Transverse colon (tissue), 4 donors: Measurements from ENCODE around the gene BACE1. TPM values are rescaled to one million over a fixed set of nuclear protein-coding genes. Genes with fewer than 3 reads are reported as not detected.

Experiments
- DNase-seq: peaks from one replicate; pipeline ENCODE4 v3.0.0-alpha.2; 2019
- H3K27ac ChIP-seq, 4 donors: fragments of 200-600 bp; sonication (generic); 2 replicates each; pipeline ENCODE4 v1.5.1; 2016 to 2018; ENCODE audit warnings: inconsistent platforms in 4 of 4
- H3K27me3 ChIP-seq: fragments of 200-600 bp; sonication (generic); 2 replicates; pipeline ENCODE4 v1.5.1; 2017; ENCODE audit warnings: inconsistent platforms
- H3K36me3 ChIP-seq, 4 donors: fragments of 200-600 bp; sonication (generic); 2 replicates each; pipeline ENCODE4 v1.5.1; 2017 to 2019; ENCODE audit warnings: inconsistent platforms in 4 of 4
- H3K4me1 ChIP-seq, 4 donors: fragments of 200-600 bp; sonication (generic); 2 replicates each; pipeline ENCODE4 v1.5.1; 2017 to 2020; ENCODE audit warnings: inconsistent platforms in 4 of 4
- H3K4me3 ChIP-seq, 4 donors: fragments of 200-600 bp; sonication (generic); 1 replicate in 1 of 4; 2 replicates in 3 of 4; pipeline versions ENCODE4 v1.5.1 to v1.6.1; 2017 to 2019; ENCODE audit warnings: inconsistent platforms in 4 of 4
- H3K9me3 ChIP-seq, 2 donors: fragments of 200-600 bp; sonication (generic); 2 replicates each; pipeline ENCODE4 v1.5.1; 2017 to 2019; ENCODE audit warnings: inconsistent platforms in 2 of 2
- EP300 ChIP-seq: sonication (generic); formaldehyde crosslinking; IDR thresholded peaks from one replicate; pipeline ENCODE4 v1.6.1; 2017; ENCODE audit warnings: antibody characterized with exemption, low read depth
- POLR2A ChIP-seq: fragments of 450-650 bp; IDR thresholded peaks from one replicate; pipeline ENCODE4 v1.6.1; 2016; ENCODE audit warnings: antibody characterized with exemption, mild to moderate bottlenecking, moderate library complexity
- POLR2AphosphoS5 ChIP-seq, 3 donors: sonication (generic); formaldehyde crosslinking; IDR thresholded peaks; one replicate each; pipeline ENCODE4 v1.6.1; 2016; ENCODE audit warnings: antibody characterized with exemption in 3 of 3
- WGBS, 2 donors: methylation state at CpG; one replicate each; pipeline ENCODE4 v1.1.5; 2018; ENCODE audit warnings: low coverage in 1 of 2; 5-methylcytosine and 5-hydroxymethylcytosine counted together
- in situ Hi-C, 4 donors: fragments of 200-750 bp; cut with MboI; loops; one replicate each; pipeline versions ENCODE4 v1.15.0 to v1.15.1; 2017; ENCODE audit warnings: low sequenced_read_pairs in 3 of 4, low pct_ligation_motif_present in 1 of 4, low pct_unique_long_range_greater_than_20kb in 1 of 4
- intact Hi-C: fragments of 100-400 bp; cut with DNase I; formaldehyde crosslinking; loops from one replicate; pipeline ENCODE4 v1.15.1; 2023; ENCODE audit warnings: low total_unique reads
- total RNA-seq, 4 donors: library from RNA; depleted of rRNA; stranded (reverse); fragments of >200 nt; gene quantifications; one replicate each; pipeline ENCODE4 v1.1.0, GENCODE V29; 2016
- TF ChIP-seq, protein P1 (sequence below), 5 experiments: fragments of 200-600 bp in 3 of 5; fragments of 450-650 bp in 2 of 5; sonication (generic) in 3 of 5; IDR thresholded peaks; 1 replicate in 2 of 5; 2 replicates in 3 of 5; pipeline ENCODE4 v1.5.1; 2016 to 2017; ENCODE audit warnings: antibody characterized with exemption in 5 of 5, inconsistent platforms in 3 of 5, mild to moderate bottlenecking in 2 of 5, moderate library complexity in 1 of 5

BACE1 gene
- total RNA-seq, 4 donors from 2014 or later, result 6.0 to 6.7 (median 6.5) TPM

DNA sequence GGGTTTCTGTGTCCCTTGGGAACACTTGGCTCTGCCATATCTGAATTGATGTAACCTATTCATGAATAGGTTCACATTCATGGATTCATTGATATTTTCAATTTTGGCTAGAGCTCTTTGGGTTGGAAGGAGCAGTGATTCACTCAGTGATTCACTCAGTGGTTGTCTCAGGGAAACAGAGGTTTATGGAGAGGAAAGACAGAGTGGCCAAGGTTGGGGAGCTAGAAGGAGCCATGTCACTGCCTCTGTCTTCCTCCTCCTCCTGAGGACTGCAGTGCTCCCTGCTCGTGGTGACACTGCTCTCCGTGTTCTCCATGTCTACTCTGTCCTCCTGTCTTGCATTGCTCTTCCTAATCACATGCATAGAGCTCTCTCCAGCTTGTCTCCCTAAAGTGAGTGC lies 29.0 kb upstream of the BACE1 start:
- DNase-seq, result no peak
- TF ChIP-seq, protein P1, sequence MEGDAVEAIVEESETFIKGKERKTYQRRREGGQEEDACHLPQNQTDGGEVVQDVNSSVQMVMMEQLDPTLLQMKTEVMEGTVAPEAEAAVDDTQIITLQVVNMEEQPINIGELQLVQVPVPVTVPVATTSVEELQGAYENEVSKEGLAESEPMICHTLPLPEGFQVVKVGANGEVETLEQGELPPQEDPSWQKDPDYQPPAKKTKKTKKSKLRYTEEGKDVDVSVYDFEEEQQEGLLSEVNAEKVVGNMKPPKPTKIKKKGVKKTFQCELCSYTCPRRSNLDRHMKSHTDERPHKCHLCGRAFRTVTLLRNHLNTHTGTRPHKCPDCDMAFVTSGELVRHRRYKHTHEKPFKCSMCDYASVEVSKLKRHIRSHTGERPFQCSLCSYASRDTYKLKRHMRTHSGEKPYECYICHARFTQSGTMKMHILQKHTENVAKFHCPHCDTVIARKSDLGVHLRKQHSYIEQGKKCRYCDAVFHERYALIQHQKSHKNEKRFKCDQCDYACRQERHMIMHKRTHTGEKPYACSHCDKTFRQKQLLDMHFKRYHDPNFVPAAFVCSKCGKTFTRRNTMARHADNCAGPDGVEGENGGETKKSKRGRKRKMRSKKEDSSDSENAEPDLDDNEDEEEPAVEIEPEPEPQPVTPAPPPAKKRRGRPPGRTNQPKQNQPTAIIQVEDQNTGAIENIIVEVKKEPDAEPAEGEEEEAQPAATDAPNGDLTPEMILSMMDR (IDR thresholded peaks at IDR 0.05), result no peak
- TF ChIP-seq EP300, result no peak
- no peak for TF ChIP-seq POLR2AphosphoS5 (IDR thresholded peaks at IDR 0.05)
- no peak for TF ChIP-seq POLR2A
- Histone ChIP-seq H3K36me3 (peaks cover 0 to 24% (median 0%) of the 10 kb centered on the region in 4 donors), H3K27me3 (no peaks in the 10 kb centered on the region), H3K27ac (no peak overlapping the region), H3K4me1 (no peaks in the 10 kb centered on the region), H3K4me3 (no peak overlapping the region), H3K9me3 (no peaks in the 10 kb centered on the region)
- WGBS, 2 donors, result 84 to 100% methylated on average over 1 to 2 of the region's 2 CpGs
- in situ Hi-C loops, result no loop called here
- intact Hi-C loops, result no loop called here

DNA sequence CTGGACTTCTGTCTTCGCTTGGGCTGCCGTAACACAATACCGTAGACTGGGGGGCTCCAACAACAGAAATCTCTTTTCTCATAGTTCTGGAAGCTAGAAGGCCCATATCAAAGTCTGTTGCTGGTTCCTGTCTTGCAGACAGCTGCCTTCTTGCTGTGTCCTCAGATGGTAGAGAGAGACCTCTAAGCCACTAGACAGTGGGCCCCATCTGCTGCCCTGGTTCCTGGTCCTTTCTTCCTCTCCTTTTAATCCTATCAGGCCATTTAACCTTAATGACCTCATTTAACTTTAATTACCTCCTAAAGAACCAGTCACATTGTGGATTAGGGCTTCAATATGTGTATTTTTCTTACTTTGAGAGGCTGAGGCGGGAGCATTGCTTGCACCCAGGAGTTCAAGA lies 21.0 kb upstream of the BACE1 start:
- Histone ChIP-seq H3K27ac (no peak overlapping the region), H3K36me3 (no peaks in the 10 kb centered on the region), H3K4me1 (no peaks in the 10 kb centered on the region), H3K4me3 (no peak overlapping the region), H3K27me3 (no peaks in the 10 kb centered on the region), H3K9me3 (no peaks in the 10 kb centered on the region)
- in situ Hi-C loops, result no loop called here
- 97 to 100% methylated on average over 1 to 4 of the region's 4 CpGs for WGBS, 2 donors
- TF ChIP-seq POLR2A, result no peak
- intact Hi-C loops, result no loop called here
- DNase-seq, result no peak

GRCh38 chr11:117335399-117335798 lies 19.3 kb upstream of the BACE1 start:
- TF ChIP-seq POLR2A (no peak), POLR2AphosphoS5 (IDR thresholded peaks at IDR 0.05) (no peak), EP300 (no peak)
- TF ChIP-seq, protein P1 (IDR thresholded peaks at IDR 0.05), result no peak
- Histone ChIP-seq H3K27me3 (no peaks in the 10 kb centered on the region), H3K4me1 (no peaks in the 10 kb centered on the region), H3K9me3 (no peaks in the 10 kb centered on the region), H3K27ac (no peak overlapping the region), H3K36me3 (no peaks in the 10 kb centered on the region), H3K4me3 (no peak overlapping the region)
- no peak for DNase-seq
- in situ Hi-C loops, result no loop called here
- intact Hi-C loops, result no loop called here
- WGBS, 2 donors, result 98 to 100% methylated on average over 5 of the region's 5 CpGs

DNA sequence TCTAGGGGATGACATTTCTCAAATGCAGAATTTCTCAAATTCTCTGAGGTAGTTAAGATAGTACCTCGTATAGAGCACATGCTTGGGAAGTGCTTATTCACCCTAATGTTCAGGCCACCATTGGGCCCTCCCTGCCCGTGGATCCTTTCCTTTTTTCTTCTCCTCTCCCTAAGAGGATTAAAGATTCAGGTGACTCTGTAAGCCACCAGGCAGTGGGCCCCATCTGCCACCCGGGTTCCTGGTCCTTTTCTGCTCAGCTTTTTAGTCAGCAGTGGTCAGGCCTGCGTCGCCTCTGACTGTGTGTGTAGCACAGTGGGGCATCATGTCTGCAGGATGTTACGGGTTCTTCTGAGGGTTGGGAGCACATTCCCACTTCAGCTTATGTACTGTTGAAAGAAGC lies 18.8 kb upstream of the BACE1 start:
- no peaks in the 10 kb centered on the region for H3K36me3 ChIP-seq
- H3K9me3 ChIP-seq, result no peaks in the 10 kb centered on the region
- no peak overlapping the region for H3K4me3 ChIP-seq
- H3K4me1 ChIP-seq, result no peaks in the 10 kb centered on the region
- H3K27me3 ChIP-seq, result no peaks in the 10 kb centered on the region
- 79 to 85% methylated on average over 2 to 6 of the region's 6 CpGs for WGBS, 2 donors
- intact Hi-C loops (no loop called here), in situ Hi-C loops (no loop called here)
- TF ChIP-seq EP300, result no peak
- TF ChIP-seq, protein P1 (IDR thresholded peaks at IDR 0.05), result no peak
- no peak for TF ChIP-seq POLR2A
- no peak for TF ChIP-seq POLR2AphosphoS5 (IDR thresholded peaks at IDR 0.05)
- H3K27ac ChIP-seq, result no peak overlapping the region
- DNase-seq, result no peak

DNA sequence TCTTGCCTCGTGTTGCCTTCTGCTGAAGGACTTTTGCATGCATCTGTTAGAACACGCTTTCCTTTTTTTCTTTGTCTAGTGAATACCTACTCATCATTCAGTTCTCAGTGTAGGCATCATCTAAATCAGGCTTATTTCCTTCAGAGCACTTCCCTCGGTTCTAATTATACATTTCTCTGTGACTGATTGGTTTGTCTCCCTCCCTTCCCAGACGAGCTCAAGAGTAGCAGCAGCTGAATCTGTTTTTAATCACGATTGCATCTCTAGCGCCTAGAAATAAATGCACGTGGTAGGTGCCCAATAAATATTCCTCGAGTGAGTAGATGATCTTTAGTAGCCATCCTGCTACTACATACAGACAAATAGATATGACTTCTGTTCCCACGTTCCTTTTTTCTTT lies 17.9 kb upstream of the BACE1 start:
- in situ Hi-C loops (no loop called here), intact Hi-C loops (no loop called here)
- H3K4me1 ChIP-seq, result peaks cover 3 to 7% (median 6%) of the 10 kb centered on the region in 4 donors
- H3K36me3 ChIP-seq, result no peaks in the 10 kb centered on the region
- no peaks in the 10 kb centered on the region for H3K27me3 ChIP-seq
- no peak for DNase-seq
- H3K9me3 ChIP-seq, result no peaks in the 10 kb centered on the region
- WGBS, 2 donors, result 82 to 87% methylated on average over 7 to 9 of the region's 9 CpGs
- TF ChIP-seq EP300, result no peak
- H3K27ac ChIP-seq, result no peak overlapping the region
- no peak overlapping the region for H3K4me3 ChIP-seq
